Midbrain (tissue), 1 donor: Measurements from ENCODE around the gene HIGD1A.
"Not testable (repeated sequence)": the region's sequence is repeated elsewhere in the genome, so short reads cannot be mapped to it uniquely, and the experiment has no call there.

ENCODE experiments used
- DNase-seq: peaks from one replicate; lab custom pipeline; 2025; lab: John Stamatoyannopoulos, UW

HIGD1A gene

DNA sequence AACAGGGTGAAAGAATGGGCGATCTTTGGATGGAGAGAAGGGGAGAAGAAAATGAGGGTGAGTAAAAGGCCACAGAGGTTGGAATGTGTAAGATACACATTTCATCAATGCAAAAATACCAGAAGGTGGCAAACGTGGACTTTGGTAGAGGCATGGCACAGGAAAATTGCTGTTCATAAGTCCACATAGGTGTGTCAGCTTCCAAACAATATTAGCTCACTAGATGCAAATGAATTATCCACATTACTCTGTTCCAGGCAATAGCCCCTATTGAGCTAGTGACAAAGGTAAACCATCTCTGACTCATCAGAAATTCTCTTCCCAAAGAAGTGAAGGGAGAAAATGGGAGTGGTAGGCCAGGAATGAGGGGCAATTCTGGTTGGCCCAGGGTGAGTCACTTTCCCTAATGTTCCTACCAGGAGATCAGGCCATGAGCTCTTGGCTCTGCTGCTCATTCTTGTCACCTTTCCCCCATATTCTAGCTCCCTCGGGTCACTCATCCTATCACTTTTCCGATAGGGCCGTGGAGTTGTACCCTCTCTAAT is 24.9 kb upstream of the HIGD1A start:
- DNase-seq = no peak

DNA sequence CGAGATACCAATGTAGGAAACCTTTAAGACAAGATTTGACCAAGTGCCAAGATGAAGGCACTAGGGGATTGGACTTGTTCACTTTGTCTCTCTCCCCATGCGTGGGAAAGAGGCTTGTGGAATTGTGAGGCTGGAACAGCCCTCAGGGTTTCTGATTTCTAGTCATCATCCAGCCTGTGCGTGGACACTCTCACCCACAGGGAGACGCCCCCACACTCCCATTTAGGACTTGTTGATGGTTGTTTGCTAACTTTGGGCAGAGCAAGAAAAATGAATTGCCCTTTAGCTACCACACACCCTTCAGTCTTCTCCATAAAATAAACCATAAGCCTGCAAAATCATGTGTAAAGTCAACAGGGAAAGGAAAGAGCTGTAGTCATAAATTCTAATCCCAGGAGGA is 23.4 kb upstream of the HIGD1A start:
- no peak for DNase-seq

DNA sequence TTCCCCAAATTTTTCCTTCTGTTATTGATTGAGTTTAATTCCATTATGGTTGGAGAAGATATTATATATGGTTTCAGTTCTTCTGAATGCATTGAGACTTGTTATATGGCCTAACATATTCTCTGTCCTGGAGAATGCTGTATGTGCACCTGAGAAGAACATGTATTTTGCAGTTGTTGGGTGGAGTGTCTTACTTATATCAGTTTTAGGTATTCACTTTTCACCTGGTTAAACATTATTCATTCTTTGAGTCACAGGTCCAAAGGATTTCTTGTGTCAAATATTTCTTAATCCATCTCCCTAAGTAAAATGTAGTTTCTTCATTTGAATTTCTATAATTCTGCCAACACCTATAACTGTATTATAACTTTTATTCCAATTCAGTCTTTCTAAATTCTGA is 22.7 kb upstream of the HIGD1A start:
- DNase-seq = no peak

DNA sequence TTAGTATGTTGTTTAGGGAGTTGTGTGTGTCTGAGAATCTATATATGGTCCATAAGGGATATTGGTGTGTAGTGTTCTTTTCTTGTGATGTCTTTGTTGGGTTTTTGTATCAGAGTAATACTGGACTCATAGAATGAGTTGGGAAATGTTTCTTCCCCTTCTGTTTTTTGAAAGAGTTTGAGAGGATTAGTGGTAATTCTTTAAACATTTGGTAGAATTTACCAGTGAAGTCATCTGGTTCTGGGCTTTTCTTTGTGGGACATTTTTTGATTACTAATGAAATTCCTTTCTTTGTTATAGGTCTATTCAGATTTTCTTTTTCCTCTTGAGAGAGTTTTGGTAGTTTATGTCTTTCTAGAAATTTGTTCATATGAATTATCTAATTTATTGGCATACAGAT is 21.9 kb upstream of the HIGD1A start:
- peak; percentile 4 for DNase-seq

DNA sequence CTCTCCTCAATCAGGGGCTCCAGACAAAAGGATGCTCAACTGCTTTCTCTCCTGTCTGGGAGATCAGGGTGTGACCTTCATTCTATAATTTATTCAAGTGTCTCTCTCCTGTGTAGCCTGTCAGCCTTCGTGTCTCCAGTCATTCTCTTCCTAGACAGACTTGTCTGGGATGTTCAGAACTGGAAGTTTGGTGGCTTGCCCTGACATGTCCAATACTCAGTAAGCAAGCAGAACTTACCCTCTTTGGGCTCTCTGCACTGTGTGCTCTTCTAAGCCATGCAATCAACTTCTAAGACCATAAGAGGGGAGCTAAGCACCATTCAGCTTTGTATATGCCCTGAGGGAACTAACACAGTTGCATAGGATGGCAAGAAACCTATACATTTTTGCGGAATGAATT is 19.1 kb upstream of the HIGD1A start:
- DNase-seq = no peak

DNA sequence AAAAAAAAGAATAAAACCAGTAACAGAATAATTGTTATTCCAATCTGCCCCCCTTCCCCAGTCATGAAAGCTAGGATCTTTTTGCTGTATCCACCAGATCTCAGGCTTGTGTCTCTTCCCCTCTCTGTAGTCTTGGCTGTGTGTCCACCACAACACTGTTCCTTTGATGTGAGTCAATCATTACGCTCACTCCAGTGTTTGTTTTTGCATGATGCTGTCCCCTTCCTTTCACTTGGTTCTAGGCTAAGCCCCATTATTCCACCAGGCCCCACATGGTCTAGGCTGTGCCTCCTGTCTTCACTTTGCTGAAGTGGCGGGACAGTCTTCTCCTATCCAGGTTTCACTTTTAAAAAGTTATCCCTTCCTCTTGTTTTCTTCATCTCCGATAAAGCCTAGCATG is 18.5 kb upstream of the HIGD1A start:
- DNase-seq = no peak

DNA sequence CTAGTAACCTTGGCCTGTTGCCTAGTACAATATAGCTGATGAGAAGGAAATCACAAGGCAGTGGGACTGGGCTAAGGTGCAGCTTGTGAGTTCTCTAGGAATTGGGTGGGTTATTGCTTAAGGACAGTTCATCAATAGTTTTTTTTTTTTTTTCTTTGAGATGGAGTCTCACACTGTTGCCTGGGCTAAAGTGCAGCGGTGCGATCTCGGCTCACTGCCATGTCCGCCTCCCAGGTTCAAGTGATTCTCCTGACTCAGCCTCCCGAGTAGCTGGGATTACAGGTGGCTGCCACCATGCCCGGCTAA is 16.4 kb upstream of the HIGD1A start:
- no peak for DNase-seq

DNA sequence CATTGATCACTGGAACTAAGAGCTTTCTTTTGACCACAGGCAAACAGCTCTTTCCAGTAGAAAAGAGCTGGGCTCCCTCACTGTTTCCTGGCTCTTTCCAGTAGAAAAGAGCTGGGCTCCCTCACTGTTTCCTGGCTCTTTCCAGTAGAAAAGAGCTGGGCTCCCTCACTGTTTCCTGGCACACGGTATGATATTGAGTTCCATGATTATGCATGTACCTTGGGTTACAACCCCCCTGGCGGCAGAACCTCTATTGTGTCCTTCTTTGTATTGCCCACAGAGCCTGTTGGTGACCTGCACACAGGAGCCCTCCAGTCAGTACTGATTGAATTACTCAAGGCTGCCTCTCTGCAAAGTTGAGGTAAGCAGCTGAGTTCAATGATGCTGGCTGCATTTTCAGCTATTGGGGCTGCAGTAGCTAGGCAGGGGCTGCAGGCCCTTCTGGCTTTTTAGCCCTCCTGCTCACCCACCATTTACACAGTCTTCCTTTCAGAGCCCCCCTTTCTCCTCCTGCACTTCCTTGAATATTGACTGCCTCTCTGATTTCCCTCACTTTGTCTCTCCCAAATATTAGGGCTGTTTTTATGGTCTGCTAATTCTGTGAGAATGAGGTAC is 15.2 kb upstream of the HIGD1A start:
- DNase-seq = no peak

DNA sequence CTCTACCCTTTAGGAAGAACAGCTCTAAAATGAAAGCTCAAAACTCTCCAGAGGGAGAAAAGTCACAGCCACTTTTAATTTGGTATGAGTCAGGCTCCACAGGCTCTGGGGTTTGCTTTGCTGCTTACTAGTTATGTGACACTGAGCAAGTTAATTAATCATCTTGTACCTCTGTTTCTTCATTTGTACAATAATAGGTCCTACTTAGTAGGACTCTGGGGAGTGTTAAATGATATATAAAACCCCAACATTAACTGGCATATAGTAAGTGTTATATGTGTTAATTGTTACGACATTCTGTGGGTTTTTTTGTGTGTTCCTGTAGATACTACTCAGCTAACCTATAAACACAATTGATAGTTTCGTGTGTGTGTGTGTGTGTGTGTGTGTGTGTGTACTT is 11.5 kb upstream of the HIGD1A start:
- no peak for DNase-seq

DNA sequence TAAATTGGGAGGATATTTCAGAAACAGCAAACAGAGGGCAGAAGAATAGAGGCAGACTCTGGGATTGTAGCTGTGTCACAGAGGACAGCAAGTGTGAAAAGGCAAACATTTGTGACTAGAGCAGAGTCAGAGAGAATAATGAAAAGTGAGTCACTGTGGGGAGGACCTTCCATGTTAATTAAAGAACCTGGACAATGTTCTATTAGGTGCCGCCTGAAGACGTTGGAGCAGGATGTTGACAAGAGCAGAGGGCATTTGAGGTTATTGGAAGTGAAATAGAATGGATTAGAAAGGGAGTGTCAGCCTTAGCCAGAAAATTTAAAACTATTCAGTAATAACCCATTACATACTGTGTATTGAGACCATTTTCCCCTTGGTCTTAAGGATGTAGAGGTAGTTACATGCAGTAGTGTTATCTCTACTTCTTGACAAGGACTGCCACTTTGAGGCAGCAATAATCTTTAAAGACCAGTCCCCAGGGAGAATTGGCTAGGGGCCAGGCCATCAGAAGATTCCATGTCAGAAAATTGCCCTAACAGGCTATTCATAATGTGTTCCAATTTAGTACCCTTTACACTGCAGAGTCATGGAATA is 10.7 kb upstream of the HIGD1A start:
- DNase-seq = no peak

DNA sequence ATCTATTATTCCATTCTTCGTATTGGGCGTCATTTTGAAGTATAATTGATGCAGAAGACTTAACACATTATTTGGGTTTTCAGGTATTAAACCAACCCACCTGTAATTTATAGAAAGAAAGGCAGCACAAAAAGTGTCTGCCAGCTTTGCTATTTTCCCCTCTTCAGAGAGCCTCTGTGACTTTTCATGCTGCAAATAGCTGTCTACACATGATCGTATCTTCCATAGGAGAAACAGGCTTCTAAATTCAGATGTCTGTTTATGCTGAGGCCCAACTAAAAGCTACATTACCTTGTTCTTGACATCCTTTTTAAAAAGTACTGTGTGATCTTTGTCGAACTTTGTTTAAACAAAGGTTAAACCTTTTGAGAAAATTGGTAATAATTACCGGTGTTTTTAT is 10.0 kb upstream of the HIGD1A start:
- DNase-seq = no peak

DNA sequence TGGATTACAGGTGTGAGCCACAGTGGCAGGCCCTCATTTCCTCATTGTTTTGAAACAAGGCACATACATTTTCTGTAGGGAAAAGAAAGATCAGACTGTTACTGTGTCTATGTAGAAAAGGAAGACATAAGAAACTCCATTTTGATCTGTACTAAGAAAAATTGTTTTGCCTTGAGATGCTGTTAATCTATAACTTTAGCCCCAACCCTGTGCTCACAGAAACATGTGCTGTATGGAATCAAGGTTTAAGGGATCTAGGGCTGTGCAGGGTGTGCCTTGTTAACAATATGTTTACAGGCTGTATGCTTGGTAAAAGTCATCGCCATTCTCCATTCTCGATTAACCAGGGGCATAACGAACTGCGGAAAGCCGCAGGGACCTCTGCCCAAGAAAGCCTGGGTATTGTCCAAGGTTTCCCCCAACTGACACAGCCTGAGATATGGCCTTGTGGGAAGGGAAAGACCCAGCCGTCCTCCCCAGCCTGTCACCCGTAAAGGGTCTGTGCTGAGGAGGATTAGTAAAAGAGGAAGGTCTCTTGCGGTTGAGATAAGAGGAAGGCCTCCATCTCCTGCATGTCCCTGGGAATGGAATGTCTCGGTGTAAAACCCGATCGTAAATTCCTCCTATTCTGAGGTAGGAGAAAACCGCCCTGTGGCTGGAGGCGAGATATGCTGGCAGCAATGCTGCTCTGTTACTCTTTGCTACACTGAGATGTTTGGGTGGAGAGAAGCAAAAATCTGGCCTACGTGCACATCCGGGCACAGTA is 7.0 kb upstream of the HIGD1A start:
- not testable (repeated sequence) for DNase-seq

DNA sequence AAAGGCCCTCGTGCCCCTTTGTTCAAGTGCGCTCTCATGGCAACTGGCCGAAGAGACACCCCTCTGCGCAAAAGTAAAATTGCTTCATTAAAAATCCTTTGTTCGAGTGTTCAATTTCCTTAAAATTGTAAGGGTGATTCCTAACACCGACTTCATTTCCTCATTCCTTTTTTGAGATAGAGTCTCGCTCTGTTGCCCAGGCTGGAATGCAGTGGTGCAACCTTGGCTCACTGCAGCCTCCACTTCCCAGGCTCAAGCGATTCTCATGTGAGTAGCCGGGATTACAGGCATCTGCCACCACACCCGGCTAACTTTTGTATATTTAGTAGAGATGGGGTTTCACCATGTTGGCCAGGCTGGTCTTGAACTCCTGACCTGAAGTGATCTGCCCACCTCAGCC is 6.4 kb upstream of the HIGD1A start:
- DNase-seq = not testable (repeated sequence)

DNA sequence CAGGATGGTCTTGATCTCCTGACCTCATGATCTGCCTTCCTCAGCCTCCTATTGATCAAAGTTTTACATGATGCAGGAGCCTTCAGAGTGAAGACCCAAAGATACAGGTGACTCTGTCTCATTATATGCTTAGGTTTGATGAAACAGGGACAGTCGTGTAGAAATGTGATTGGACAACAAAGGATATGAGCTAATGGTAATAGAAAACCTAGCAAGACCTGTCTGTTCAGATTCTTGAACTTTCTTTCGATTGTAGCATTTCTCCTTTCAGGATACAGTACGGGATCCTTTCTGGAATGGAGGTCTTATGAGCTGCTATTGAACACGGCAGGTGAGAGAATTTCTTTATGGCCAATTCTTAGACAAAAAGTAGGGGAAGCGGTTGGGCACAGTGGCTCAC is 4.9 kb upstream of the HIGD1A start, which contains the start of gene ACKR2:
Gene ACKR2, plus strand, starts transcription at position 244 of the 400 bp plus-strand sequence. CDS start 55,058 bp downstream, outside the sequence.
- no peak for DNase-seq

DNA sequence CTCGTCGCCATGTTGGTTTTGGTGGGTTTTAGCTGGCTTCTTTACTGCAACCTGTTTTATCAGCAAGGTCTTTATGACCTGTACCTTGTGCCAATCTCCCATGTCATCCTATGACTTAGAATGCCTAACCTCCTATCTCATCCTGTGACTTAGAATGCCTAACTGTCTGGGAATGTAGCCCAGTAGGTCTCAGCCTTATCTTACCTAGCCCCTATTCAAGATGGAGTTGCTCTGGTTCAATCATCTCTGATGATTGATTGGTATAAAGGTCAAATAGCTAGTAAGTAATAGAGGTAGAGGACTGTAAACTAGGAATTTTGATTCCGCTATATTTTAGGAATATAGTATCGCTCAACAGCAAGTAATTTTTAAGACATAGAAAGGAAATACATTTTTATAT is 3.6 kb upstream of the HIGD1A start:
- no peak for DNase-seq

DNA sequence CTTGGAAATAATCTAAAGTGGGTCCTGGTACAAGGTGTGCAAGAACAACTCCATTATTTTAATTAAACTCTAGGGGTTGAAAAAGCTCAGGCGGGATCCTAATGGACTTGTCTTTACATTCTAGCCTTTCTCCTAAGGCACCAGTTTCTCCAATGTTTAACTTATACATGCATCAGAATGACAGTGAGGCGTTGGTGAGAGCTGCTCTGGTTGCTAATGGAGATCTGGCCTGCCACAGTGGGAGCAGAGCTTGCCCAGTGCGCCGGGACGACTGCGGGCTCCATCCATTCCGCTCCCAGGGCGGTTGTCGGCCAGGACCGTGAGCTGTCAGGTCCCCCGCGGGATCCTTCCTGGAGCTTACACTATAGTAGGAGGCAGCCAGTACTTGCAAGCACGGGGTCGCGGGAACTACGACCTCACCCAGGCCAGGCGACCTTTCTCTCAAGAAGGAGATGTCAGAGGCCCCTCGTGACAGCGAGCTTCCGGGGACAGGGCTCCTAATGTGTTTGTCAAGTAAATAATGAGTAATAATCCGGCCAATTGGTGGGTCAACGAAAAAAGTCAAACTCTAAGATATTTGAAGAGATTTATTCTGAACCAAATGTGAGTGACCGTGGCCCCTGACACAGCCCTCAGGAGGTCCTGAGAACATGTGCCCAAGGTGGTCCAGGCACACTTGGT is 991 bp upstream of the HIGD1A start:
- peak; percentile 34 for DNase-seq

DNA sequence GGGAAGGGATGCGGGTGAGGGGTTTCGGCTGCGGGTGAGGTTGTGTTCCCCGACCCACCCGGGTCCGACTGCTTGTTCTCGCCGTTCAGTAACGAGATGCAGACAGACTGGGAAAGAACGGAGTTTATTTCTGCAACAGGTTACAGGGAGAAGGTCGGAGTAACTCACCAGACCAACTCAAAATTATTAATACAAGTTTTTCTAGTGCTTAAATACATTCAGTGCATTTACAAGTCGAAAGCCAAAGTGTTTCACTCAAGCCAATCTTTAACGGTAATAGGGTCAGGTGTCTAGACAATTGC is 492 bp upstream of the HIGD1A start:
- DNase-seq = no peak

DNA sequence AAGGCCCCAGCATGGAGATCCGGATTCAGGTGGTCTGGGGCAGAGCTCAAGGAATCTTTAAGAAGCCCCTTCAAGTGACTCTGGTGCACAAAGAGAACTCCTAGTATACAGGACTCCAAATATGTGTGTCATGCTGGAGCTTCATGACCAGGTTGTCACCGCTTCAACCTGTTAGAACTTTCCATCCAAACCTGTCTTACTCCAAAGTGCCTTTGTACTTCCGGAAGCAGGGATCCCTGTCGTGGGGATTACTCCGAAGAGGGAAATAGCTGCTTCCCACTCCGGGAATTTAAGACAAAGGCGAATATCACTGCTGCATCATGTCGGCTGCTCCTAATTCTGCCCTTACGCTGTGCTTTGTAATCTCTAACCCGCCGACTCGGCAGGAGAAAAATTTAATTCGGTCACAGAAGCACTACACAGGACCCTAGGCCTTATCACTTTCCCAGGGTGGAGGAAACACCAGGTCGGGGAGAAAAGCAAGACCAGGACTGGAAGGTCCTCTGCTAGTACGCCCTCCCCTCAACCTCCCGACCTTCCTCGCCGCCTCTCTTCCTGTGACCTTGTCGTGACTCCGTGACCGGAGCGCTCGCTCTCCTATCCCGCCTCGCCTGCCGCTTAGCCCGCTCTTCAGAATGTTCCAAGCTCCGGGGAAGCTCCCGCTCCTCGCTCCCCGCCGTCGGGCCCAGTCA is 730 bp downstream of the HIGD1A start:
- peak; percentile 44 for DNase-seq

DNA sequence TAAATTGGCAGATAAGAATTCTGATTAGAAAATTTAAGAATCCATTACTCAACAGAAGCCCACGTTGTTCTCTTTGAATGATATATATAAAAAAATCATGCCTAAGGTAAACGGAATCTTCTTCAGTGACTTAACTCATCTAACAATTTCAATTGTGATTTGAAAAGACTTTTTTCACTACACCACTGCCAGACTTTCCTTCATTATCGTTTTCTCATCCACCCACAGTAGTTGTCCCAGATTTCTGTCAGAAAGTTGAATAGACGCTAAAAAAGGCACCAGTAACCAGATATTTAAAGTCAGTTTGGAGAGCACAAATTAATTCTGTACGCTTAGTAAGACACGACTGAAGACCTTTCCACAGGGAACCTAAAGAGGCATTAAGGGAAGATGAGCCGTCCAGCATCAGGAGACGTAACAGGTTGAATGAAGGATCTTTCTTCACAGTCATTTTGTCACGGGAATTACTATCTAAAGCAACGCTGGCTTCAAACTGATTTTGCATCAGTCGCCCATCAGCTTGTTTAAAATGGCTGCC is 1.3 kb downstream of the HIGD1A start:
- no peak for DNase-seq

DNA sequence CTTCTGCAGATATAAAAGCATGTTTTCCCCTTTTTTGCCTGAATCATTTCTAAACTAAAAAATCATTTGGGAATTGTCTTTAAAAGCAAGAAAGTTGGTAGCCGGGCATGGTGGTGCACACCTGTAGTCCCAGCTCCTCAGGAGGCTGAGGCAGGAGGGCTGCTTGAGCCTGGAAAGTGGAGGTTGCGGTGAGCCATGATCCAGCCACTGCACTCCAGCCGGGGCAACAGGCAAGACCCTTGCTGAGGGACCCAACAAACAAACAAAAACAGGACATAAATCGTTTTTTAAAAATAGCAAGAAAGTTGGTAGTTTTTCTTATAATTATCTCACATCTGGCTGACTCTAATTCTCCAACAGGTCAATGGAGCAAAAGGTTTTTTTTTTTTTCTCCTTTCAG is 2.5 kb downstream of the HIGD1A start:
- DNase-seq = no peak

DNA sequence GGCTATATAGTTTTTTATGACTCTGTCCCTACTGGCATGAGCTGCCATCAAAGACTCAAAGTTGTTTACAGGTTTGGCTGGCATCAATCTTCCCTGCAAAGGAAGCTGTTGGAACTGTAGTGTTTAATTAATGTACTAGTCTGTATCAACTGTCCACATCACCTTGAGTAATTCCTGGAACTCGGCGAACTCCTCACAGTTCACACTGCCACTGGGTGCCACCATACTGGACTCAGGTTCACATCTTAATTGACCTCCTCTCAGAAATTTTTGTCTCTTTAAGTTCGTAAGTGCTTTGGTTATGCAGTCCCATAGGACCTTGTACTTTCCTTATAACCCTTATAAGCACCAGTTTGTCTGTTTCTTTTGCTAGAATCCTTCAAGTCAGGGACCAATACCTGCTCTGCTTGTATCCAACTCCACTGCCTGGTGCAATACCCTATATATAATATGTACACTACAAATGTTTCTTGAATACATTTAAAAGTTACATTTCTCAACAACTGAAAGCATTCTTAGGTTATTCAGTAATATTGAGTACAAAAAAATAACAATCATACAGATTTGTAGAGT is 3.2 kb downstream of the HIGD1A start:
- no peak for DNase-seq

DNA sequence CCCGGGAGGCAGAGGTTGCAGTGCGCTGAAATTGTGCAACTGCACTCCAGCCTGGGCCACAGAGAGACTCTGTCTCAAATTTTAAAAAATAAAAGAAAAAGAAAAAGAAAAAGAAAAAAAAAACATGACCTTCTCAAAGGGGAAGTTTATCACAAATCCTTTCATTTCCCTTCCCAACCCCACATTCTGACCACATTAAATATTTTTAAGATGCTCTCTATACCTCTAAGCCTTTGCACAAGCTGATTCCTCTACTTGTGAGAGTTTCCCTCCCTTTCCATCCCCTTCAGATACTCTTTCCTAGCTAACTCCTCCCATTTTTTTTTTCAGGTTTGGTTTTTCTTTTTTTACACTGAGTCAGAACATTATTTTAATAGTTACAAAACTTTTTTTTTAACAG is 4.0 kb downstream of the HIGD1A start:
- no peak for DNase-seq
